Measurements from ENCODE around the gene AVP.
"Not testable (repeated sequence)": the region's sequence is repeated elsewhere in the genome, so short reads cannot be mapped to it uniquely, and the experiment has no call there.

AVP gene

DNA sequence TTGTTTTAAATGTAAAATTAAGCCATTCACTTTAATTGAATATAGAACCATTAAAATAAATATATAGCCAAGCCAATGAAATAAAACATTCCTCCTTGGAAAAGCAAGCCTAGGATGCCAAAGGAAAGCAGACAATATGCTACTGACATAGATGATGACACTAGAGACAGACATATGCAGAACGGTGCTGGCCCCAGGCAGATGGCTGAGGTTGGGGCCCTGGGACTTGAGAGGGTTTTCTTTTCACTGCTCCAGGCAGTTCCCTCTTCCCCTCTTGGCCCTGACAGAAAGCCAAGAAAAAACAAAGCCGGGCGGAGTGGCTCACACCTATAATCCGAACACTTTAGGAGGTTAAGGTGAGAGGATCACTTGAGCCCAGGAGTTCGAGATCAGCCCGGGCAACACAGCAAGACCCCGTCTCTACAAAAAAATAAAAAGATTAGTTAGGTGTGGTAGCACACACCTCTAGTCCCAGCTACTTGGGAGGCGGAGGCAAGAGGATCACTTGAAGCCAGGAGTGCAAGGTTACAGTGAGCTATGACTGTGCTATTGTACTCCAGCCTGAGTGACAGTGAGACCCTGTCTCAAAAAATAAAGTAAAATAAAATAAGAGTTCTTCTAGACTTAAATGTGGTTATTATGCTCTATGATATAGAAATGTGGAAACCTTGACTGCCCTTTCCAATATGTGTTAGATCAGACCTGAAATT, 43.9 kb upstream of the AVP start:
- Mint-ChIP-seq H3K27me3 (ENCODE audit: low read depth, poor library complexity) (no peaks in the 10 kb centered on the region), H3K36me3 (ENCODE audit: low read depth) (peaks cover 46% of the 10 kb centered on the region), H3K9me3 (peaks cover 34% of the 10 kb centered on the region), H3K27ac (peak overlapping the region; percentile 85), H3K4me1 (no peaks in the 10 kb centered on the region), H3K4me3 (no peak overlapping the region)
- TF ChIP-seq, protein P1, sequence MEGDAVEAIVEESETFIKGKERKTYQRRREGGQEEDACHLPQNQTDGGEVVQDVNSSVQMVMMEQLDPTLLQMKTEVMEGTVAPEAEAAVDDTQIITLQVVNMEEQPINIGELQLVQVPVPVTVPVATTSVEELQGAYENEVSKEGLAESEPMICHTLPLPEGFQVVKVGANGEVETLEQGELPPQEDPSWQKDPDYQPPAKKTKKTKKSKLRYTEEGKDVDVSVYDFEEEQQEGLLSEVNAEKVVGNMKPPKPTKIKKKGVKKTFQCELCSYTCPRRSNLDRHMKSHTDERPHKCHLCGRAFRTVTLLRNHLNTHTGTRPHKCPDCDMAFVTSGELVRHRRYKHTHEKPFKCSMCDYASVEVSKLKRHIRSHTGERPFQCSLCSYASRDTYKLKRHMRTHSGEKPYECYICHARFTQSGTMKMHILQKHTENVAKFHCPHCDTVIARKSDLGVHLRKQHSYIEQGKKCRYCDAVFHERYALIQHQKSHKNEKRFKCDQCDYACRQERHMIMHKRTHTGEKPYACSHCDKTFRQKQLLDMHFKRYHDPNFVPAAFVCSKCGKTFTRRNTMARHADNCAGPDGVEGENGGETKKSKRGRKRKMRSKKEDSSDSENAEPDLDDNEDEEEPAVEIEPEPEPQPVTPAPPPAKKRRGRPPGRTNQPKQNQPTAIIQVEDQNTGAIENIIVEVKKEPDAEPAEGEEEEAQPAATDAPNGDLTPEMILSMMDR (IDR thresholded peaks at IDR 0.05): no peak
- DNase-seq: no peak

DNA sequence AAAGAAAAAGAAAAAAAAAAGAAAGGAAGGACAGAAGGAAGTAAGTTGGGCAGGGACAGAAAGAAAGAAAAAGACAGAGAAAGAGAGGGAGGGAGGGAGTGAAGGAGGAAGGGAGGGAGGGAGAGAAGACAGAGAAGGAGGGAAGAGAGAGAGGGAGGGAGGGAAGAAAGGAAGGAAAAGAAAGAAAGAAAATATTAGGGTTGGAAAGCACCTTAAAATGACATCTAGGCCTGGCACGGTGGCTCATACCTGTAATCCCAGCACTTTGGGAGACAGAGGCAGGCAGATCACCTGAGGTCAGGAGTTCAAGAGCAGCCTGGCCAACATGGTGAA, 42.0 kb upstream of the AVP start:
- H3K4me1 Mint-ChIP-seq: no peaks in the 10 kb centered on the region
- H3K27ac Mint-ChIP-seq: no peak overlapping the region
- no peak for DNase-seq
- peaks cover 47% of the 10 kb centered on the region for H3K9me3 Mint-ChIP-seq
- no peaks in the 10 kb centered on the region for H3K27me3 Mint-ChIP-seq (ENCODE audit: low read depth, poor library complexity)
- TF ChIP-seq, protein P1 (IDR thresholded peaks at IDR 0.05): no peak
- no peak overlapping the region for H3K4me3 Mint-ChIP-seq
- H3K36me3 Mint-ChIP-seq (ENCODE audit: low read depth): peaks cover 57% of the 10 kb centered on the region

DNA sequence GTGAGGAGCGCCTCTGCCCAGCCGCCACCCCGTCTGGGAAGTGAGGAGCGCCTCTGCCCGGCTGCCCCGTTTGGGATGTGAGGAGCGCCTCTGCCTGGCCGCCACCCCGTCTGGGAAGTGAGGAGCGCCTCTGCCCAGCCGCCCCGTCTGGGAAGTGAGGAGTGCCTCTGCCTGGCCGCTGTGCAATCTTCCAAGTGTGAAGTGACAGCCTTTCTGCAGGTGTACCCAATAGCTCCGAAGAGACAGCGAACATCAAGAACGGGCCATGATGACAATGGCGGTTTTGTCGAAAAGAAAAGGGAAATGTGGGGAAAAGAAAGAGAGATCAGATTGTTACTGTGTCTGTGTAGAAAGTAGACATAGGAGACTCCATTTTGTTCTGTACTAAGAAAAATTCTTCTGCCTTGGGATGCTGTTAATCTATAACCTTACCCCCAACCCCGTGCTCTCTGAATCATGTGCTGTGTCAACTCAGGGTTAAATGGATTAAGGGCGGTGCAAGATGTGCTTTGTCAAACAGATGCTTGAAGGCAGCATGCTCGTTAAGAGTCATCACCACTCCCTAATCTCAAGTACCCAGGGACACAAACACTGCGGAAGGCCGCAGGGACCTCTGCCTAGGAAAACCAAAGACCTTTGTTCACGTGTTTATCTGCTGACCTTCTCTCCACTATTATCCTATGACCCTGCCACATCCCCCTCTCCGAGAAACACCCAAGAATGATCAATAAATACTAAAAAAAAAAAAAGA, 41.4 kb upstream of the AVP start:
- not testable (repeated sequence) for H3K27ac Mint-ChIP-seq; DNase-seq; H3K4me3 Mint-ChIP-seq; H3K4me1 Mint-ChIP-seq; H3K27me3 Mint-ChIP-seq (ENCODE audit: low read depth, poor library complexity)
- H3K36me3 Mint-ChIP-seq (ENCODE audit: low read depth): peaks cover 59% of the 10 kb centered on the region
- peaks cover 47% of the 10 kb centered on the region for H3K9me3 Mint-ChIP-seq

DNA sequence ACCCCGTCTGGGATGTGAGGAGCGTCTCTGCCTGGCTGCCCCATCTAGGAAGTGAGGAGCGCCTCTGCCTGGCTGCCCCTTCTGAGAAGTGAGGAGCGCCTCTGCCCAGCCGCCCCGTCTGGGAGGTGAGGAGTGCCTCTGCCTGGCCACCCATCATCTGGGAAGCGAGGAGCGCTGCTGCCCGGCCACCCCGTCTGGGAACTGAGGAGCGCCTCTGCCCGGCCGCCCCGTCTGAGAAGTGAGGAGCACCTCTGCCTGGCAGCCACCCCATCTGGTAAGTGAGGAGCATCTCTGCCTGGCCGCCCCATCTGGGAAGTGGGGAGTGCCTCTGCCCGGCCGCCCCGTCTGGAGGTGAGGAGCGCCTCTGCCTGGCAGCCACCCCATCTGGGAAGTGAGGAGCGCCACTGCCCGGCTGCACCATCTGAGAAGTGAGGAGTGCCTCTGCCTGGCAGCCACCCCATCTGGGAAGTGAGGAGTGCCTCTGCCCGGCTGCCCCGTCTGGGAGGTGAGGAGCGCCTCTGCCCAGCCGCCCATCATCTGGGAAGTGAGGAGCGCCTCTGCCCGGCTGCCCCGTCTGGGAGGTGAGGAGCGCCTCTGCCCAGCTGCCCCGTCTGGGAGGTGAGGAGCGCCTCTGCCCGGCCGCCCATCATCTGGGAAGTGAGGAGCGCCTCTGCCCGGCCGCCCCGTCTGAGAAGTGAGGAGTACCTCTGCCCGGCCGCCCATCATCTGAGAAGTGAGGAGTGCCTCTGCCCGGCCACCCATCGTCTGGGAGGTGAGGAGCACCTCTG, 40.4 kb upstream of the AVP start:
- not testable (repeated sequence) for H3K4me3 Mint-ChIP-seq; H3K27ac Mint-ChIP-seq; H3K4me1 Mint-ChIP-seq; DNase-seq; H3K27me3 Mint-ChIP-seq (ENCODE audit: low read depth, poor library complexity)
- peaks cover 64% of the 10 kb centered on the region for H3K36me3 Mint-ChIP-seq (ENCODE audit: low read depth)
- H3K9me3 Mint-ChIP-seq: peaks cover 47% of the 10 kb centered on the region

DNA sequence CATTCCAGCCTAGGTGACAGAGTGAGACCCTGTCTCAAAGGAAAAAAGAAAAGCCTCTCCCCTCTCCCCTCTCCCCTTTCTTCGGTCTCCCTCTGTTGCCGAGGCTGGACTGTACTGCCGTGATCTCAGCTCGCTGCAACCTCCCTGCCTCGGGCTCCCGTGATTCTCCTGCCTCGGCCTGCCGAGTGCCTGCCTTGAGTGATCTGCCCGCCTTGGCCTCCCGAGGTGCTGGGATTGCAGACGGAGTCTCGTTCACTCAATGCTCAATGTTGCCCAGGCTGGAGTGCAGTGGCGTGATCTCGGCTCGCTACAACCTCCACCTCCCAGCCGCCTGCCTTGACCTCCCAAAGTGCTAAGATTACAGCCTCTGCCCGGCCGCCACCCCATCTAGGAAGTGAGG, 39.6 kb upstream of the AVP start:
- H3K9me3 Mint-ChIP-seq: peaks cover 47% of the 10 kb centered on the region

DNA sequence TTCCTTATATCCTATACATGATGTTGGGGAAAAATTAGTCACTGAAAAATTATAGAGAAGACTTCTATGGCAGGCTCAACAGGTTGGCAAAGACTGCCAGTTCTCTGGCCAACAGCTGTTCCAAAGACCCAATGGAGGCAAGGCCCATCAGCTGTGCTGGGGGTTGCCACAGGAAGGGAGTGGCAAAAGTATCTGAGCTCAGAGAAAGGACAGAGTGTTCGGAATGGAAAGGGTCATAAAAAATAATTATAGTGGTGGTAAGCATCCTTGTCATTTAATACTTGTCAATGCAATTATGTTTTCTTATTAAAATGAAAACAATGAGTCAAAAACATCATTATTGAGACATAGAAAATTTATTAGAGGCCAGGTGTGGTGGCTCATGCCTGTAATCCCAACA, 39.0 kb upstream of the AVP start:
- Mint-ChIP-seq H3K36me3 (ENCODE audit: low read depth) (peaks cover 77% of the 10 kb centered on the region), H3K9me3 (peaks cover 47% of the 10 kb centered on the region), H3K4me1 (no peaks in the 10 kb centered on the region), H3K4me3 (peak overlapping the region; percentile 37), H3K27me3 (ENCODE audit: low read depth, poor library complexity) (no peaks in the 10 kb centered on the region), H3K27ac (no peak overlapping the region)
- TF ChIP-seq, protein P1 (IDR thresholded peaks at IDR 0.05): no peak
- no peak for DNase-seq

More for the DNA sequence above, 39.6 kb upstream of the AVP start:
- not testable (repeated sequence) for H3K27me3 Mint-ChIP-seq (ENCODE audit: low read depth, poor library complexity); H3K4me1 Mint-ChIP-seq; H3K4me3 Mint-ChIP-seq; DNase-seq; H3K27ac Mint-ChIP-seq
- H3K36me3 Mint-ChIP-seq (ENCODE audit: low read depth): peaks cover 71% of the 10 kb centered on the region

DNA sequence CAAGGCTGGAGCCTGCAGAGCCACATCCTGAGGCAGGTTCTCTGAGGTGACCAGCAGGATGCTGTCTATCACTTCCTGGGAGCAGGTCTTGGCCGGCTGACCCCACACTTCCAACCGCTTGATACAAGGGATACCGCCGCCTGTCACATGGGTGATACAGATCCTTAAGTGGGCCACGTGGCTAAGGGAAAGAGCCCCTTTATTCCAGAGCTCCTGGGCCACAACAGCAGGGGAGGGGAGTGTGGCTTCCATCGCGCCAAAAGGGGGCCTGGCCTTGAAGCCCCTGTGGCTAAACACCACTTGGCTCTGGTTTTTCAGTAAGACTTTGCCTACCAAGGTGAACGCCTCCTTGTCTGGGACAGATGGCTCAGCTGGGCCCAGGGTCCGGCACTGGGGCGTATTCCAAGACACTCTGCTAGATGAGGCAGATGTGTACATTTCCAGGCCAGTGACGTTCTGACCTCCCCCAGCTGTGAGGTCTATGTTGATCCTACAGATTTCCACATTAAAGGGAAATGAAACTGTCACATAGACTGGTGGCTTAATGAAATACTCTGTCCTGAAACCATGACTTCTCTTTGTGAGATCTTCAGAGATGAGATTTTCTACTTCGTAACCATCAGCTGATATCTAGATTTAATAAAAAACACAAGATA, 37.6 kb upstream of the AVP start:
- H3K27ac Mint-ChIP-seq: no peak overlapping the region
- TF ChIP-seq, protein P1 (IDR thresholded peaks at IDR 0.05): no peak
- H3K4me1 Mint-ChIP-seq: no peaks in the 10 kb centered on the region
- H3K27me3 Mint-ChIP-seq (ENCODE audit: low read depth, poor library complexity): no peaks in the 10 kb centered on the region
- H3K4me3 Mint-ChIP-seq: no peak overlapping the region
- H3K9me3 Mint-ChIP-seq: peaks cover 41% of the 10 kb centered on the region
- H3K36me3 Mint-ChIP-seq (ENCODE audit: low read depth): peaks cover 67% of the 10 kb centered on the region
- DNase-seq: no peak

Data from nephron progenitor cell (in vitro differentiated cells).